Activated CD8-positive, alpha-beta memory T cell treated with anti-CD3 and anti-CD28 coated beads, Interleukin-2, amount 50 U/mL, for 1 hour (primary cell): Measurements from ENCODE around the gene MIPEP.
"Not testable (repeated sequence)": the region's sequence is repeated elsewhere in the genome, so short reads cannot be mapped to it uniquely, and the experiment has no call there.

ENCODE experiments used
- DNase-seq: peaks from one replicate; pipeline ENCODE4 v3.0.0-alpha.2; 2020; ENCODE audit errors: extremely low read depth

MIPEP gene

GRCh38 chr13:23888658-23889614 is at the start of gene MIPEP:
Gene MIPEP, minus strand, starts transcription at chr13:23889400. Its CDS starts 80 bp downstream, at chr13:23889320.
- peak; percentile 63 for DNase-seq

- no peak for DNase-seq
Observed at GRCh38 chr13:23934520-23934919, 45.3 kb upstream of the MIPEP start.

GRCh38 chr13:23928985-23929384 is 39.8 kb upstream of the MIPEP start:
- DNase-seq = no peak

GRCh38 chr13:23923031-23923430 is 33.8 kb upstream of the MIPEP start:
- no peak for DNase-seq

GRCh38 chr13:23922005-23922932 is 33.1 kb upstream of the MIPEP start:
- no peak for DNase-seq

- DNase-seq = no peak
Observed at GRCh38 chr13:23921451-23921888, 32.3 kb upstream of the MIPEP start.

GRCh38 chr13:23919006-23919405 is 29.8 kb upstream of the MIPEP start:
- DNase-seq = no peak

GRCh38 chr13:23918208-23918607 is 29.0 kb upstream of the MIPEP start:
- no peak for DNase-seq

GRCh38 chr13:23915308-23915707 is 26.1 kb upstream of the MIPEP start:
- no peak for DNase-seq

GRCh38 chr13:23912469-23912868 is 23.3 kb upstream of the MIPEP start:
- DNase-seq = no peak

- DNase-seq = no peak
Observed at GRCh38 chr13:23909606-23910005, 20.4 kb upstream of the MIPEP start.

- no peak for DNase-seq
Observed at GRCh38 chr13:23905766-23906165, 16.6 kb upstream of the MIPEP start.

GRCh38 chr13:23903906-23904280 is 14.7 kb upstream of the MIPEP start:
- no peak for DNase-seq

- no peak for DNase-seq
Observed at GRCh38 chr13:23902975-23903905, 14.0 kb upstream of the MIPEP start.

- no peak for DNase-seq
Observed at GRCh38 chr13:23901365-23901764, 12.2 kb upstream of the MIPEP start.

- no peak for DNase-seq
Observed at GRCh38 chr13:23899555-23899954, 10.4 kb upstream of the MIPEP start.

GRCh38 chr13:23898101-23898500 is 8.9 kb upstream of the MIPEP start:
- no peak for DNase-seq

GRCh38 chr13:23897452-23897919 is 8.3 kb upstream of the MIPEP start, which contains the start of gene C1QTNF9B:
Gene C1QTNF9B, minus strand, starts transcription at chr13:23897502.
- DNase-seq = not testable (repeated sequence)

GRCh38 chr13:23894746-23895145 is 5.5 kb upstream of the MIPEP start:
- not testable (repeated sequence) for DNase-seq

- not testable (repeated sequence) for DNase-seq
Observed at GRCh38 chr13:23893791-23894190, 4.6 kb upstream of the MIPEP start.
